ENCODE results near the gene BMPER.
A peak's percentile ranks its signal among the peaks of the same experiment; 100 is the strongest.

The BMPER gene

GRCh38 chr7:34104992-34105391 is 199.7 kb downstream of the BMPER start:
- no peak for FAIRE-seq

- FAIRE-seq: no peak
These were observed 201.9 kb downstream of the BMPER start for GRCh38 chr7:34107276-34107675.

- no peak for FAIRE-seq
These were observed 202.8 kb downstream of the BMPER start for GRCh38 chr7:34108165-34108564.

GRCh38 chr7:34109936-34110780 is 204.8 kb downstream of the BMPER start:
- FAIRE-seq: no peak

GRCh38 chr7:34111031-34111430 is 205.7 kb downstream of the BMPER start:
- FAIRE-seq: no peak

GRCh38 chr7:34115503-34115902 is 210.2 kb downstream of the BMPER start:
- no peak for FAIRE-seq

- no peak for FAIRE-seq
These were observed 212.2 kb downstream of the BMPER start for GRCh38 chr7:34117573-34117972.

GRCh38 chr7:34121366-34121765 is 216.0 kb downstream of the BMPER start:
- peak; percentile 36 for FAIRE-seq

GRCh38 chr7:34123316-34123715 is 218.0 kb downstream of the BMPER start:
- FAIRE-seq: no peak

- no peak for FAIRE-seq
These were observed 219.4 kb downstream of the BMPER start for GRCh38 chr7:34124765-34125164.

GRCh38 chr7:34128762-34129161 is 223.4 kb downstream of the BMPER start:
- no peak for FAIRE-seq

GRCh38 chr7:34130558-34131295 is 225.4 kb downstream of the BMPER start:
- FAIRE-seq: no peak

GRCh38 chr7:34131371-34131770 is 226.0 kb downstream of the BMPER start:
- FAIRE-seq: no peak

GRCh38 chr7:34133356-34133982 is 228.1 kb downstream of the BMPER start:
- FAIRE-seq: no peak

- FAIRE-seq: no peak
These were observed 228.8 kb downstream of the BMPER start for GRCh38 chr7:34133983-34134782.

- no peak for FAIRE-seq
These were observed 230.6 kb downstream of the BMPER start for GRCh38 chr7:34135924-34136323.

- no peak for FAIRE-seq
These were observed 231.4 kb downstream of the BMPER start for GRCh38 chr7:34136698-34137097.

- no peak for FAIRE-seq
These were observed 231.8 kb downstream of the BMPER start for GRCh38 chr7:34137176-34137575.

- no peak for FAIRE-seq
These were observed 233.1 kb downstream of the BMPER start for GRCh38 chr7:34138483-34138882.

- FAIRE-seq: no peak
These were observed 233.7 kb downstream of the BMPER start for GRCh38 chr7:34139086-34139485.

GRCh38 chr7:34140066-34140465 is 234.7 kb downstream of the BMPER start:
- FAIRE-seq: no peak

GRCh38 chr7:34143402-34143801 is 238.1 kb downstream of the BMPER start:
- FAIRE-seq: no peak

GRCh38 chr7:34145603-34146002 is 240.3 kb downstream of the BMPER start:
- no peak for FAIRE-seq

Data from colon (tissue), 2 donors.